Spinal cord (tissue), 10 donors: ENCODE data around the gene FHAD1. TPM values are rescaled to one million over a fixed set of nuclear protein-coding genes. Genes with fewer than 3 reads are reported as not detected.
A peak's percentile ranks its signal among the peaks of the same experiment; 100 is the strongest.

ENCODE experiments used
- DNase-seq, 6 donors: peaks; one replicate each; pipeline versions ENCODE4 v3.0.0 to v3.0.0-alpha.2; 2013 to 2015; ENCODE audit warnings: low spot score in 6 of 6, low read depth in 4 of 6
- H3K27ac ChIP-seq: one replicate; pipeline ENCODE4 v1.5.1; 2013; ENCODE audit warnings: low read depth, low read length, control low read depth
- H3K27me3 ChIP-seq: one replicate; pipeline ENCODE4 v1.6.1; 2013; ENCODE audit warnings: low read length; ENCODE audit not compliant: control insufficient read depth, insufficient read depth
- H3K36me3 ChIP-seq: one replicate; pipeline ENCODE4 v1.6.1; 2013; ENCODE audit warnings: low read length; ENCODE audit not compliant: control insufficient read depth, insufficient read depth
- H3K4me1 ChIP-seq: one replicate; pipeline ENCODE4 v1.6.1; 2013; ENCODE audit warnings: low read length; ENCODE audit not compliant: control insufficient read depth, insufficient read depth
- H3K4me3 ChIP-seq: one replicate; pipeline ENCODE4 v1.5.1; 2013; ENCODE audit warnings: low read depth, low read length, control low read depth
- H3K9me3 ChIP-seq: one replicate; pipeline ENCODE4 v1.6.1; 2013; ENCODE audit warnings: low read length; ENCODE audit not compliant: control insufficient read depth, insufficient read depth
- WGBS: methylation state at CpG from one replicate; pipeline ENCODE4 v1.1.5; 2013; ENCODE audit warnings: missing lambda C conversion rate; ENCODE audit not compliant: insufficient coverage; 5-methylcytosine and 5-hydroxymethylcytosine counted together
- polyA plus RNA-seq, 2 donors: library from polyadenylated mRNA; unstranded; fragments of 120-200 nt; gene quantifications; one replicate each; pipeline ENCODE4 v1.2.1, GENCODE V29; 2013; ENCODE audit not compliant: insufficient read length in 2 of 2
- total RNA-seq, 2 donors: library from RNA; depleted of rRNA in 1 of 2; stranded (reverse); fragments of 120-200 nt in 1 of 2; fragments of >200 nt in 1 of 2; gene quantifications; one replicate each; pipeline versions ENCODE4 v1.2.3 to v1.2.4, GENCODE V29; 2013 to 2014
- donor health status: healthy.

FHAD1 gene
- total and polyA plus RNA-seq, 4 donors: 3.1 to 9.9 (median 7.7) TPM

GRCh38 chr1:15409388-15410222 is 162.6 kb downstream of the FHAD1 start, which contains the start of gene EFHD2:
EFHD2 (plus strand) TSS chr1:15409888; CDS start chr1:15409972, 84 bp downstream.
- DNase-seq: peak; percentile 61 to 97 (median 80)
- H3K27ac ChIP-seq: peak within 1 kb of the TSS; percentile 76
- under 1% methylated on average over 95 of the region's 99 CpGs for WGBS
- peaks cover 54% of the 10 kb centered on the region for H3K4me1 ChIP-seq
- peak within 1 kb of the TSS; percentile 59 for H3K4me3 ChIP-seq
- H3K9me3 ChIP-seq: no peaks in the 10 kb centered on the region
- peaks cover 21% of the 10 kb centered on the region for H3K36me3 ChIP-seq
- no peaks in the 10 kb centered on the region for H3K27me3 ChIP-seq

GRCh38 chr1:15410223-15410883 is 163.3 kb downstream of the FHAD1 start:
- peak overlapping the region; percentile 58 for H3K4me3 ChIP-seq
- peaks cover 56% of the 10 kb centered on the region for H3K4me1 ChIP-seq
- no peak overlapping the region for H3K27ac ChIP-seq
- H3K9me3 ChIP-seq: no peaks in the 10 kb centered on the region
- H3K36me3 ChIP-seq: peaks cover 21% of the 10 kb centered on the region
- H3K27me3 ChIP-seq: no peaks in the 10 kb centered on the region
- under 1% methylated on average over 53 of the region's 53 CpGs for WGBS
- peak in 1 of 6 donors; percentile 32 for DNase-seq

GRCh38 chr1:15410884-15411245 is 163.8 kb downstream of the FHAD1 start:
- Histone ChIP-seq H3K4me3 (peak overlapping the region; percentile 58), H3K4me1 (peaks cover 58% of the 10 kb centered on the region), H3K36me3 (peaks cover 24% of the 10 kb centered on the region), H3K27me3 (no peaks in the 10 kb centered on the region), H3K27ac (no peak overlapping the region), H3K9me3 (no peaks in the 10 kb centered on the region)
- no peak for DNase-seq
- WGBS: 20% methylated on average over 7 of the region's 11 CpGs

GRCh38 chr1:15411593-15412137 is 164.6 kb downstream of the FHAD1 start:
- Histone ChIP-seq H3K27ac (peak overlapping the region; percentile 15), H3K4me3 (peak overlapping the region; percentile 58), H3K4me1 (peaks cover 66% of the 10 kb centered on the region), H3K36me3 (peaks cover 29% of the 10 kb centered on the region), H3K27me3 (no peaks in the 10 kb centered on the region), H3K9me3 (no peaks in the 10 kb centered on the region)
- 36% methylated on average over 10 of the region's 12 CpGs for WGBS
- no peak for DNase-seq

- Histone ChIP-seq H3K27ac (peak overlapping the region; percentile 61), H3K27me3 (no peaks in the 10 kb centered on the region), H3K4me3 (no peak overlapping the region), H3K4me1 (peaks cover 66% of the 10 kb centered on the region), H3K36me3 (peaks cover 32% of the 10 kb centered on the region), H3K9me3 (no peaks in the 10 kb centered on the region)
- 45% methylated on average over 13 of the region's 16 CpGs for WGBS
- DNase-seq: peak in 1 of 6 donors; percentile 43
These were observed 165.3 kb downstream of the FHAD1 start for GRCh38 chr1:15412175-15412800.

GRCh38 chr1:15412843-15413242 is 165.8 kb downstream of the FHAD1 start:
- WGBS: 45% methylated on average over 10 of the region's 11 CpGs
- Histone ChIP-seq H3K36me3 (peaks cover 32% of the 10 kb centered on the region), H3K4me1 (peaks cover 66% of the 10 kb centered on the region), H3K27ac (peak overlapping the region; percentile 61), H3K4me3 (no peak overlapping the region), H3K27me3 (no peaks in the 10 kb centered on the region), H3K9me3 (no peaks in the 10 kb centered on the region)
- peak in 2 of 6 donors; percentile 44 to 76 for DNase-seq

GRCh38 chr1:15413563-15414444 is 166.8 kb downstream of the FHAD1 start:
- Histone ChIP-seq H3K4me1 (peaks cover 67% of the 10 kb centered on the region), H3K27me3 (no peaks in the 10 kb centered on the region), H3K36me3 (peaks cover 32% of the 10 kb centered on the region), H3K4me3 (no peak overlapping the region), H3K9me3 (no peaks in the 10 kb centered on the region), H3K27ac (no peak overlapping the region)
- no peak for DNase-seq
- 81% methylated on average over 20 of the region's 20 CpGs for WGBS

GRCh38 chr1:15414445-15414983 is 167.5 kb downstream of the FHAD1 start:
- H3K4me1 ChIP-seq: peaks cover 68% of the 10 kb centered on the region
- H3K27me3 ChIP-seq: no peaks in the 10 kb centered on the region
- no peaks in the 10 kb centered on the region for H3K9me3 ChIP-seq
- H3K4me3 ChIP-seq: no peak overlapping the region
- 69% methylated on average over 9 of the region's 10 CpGs for WGBS
- DNase-seq: peak in 1 of 6 donors; percentile 71
- no peak overlapping the region for H3K27ac ChIP-seq
- peaks cover 37% of the 10 kb centered on the region for H3K36me3 ChIP-seq
